Heart right ventricle (tissue), 16 donors: ENCODE measurements around the gene ILK. TPM values are rescaled to one million over a fixed set of nuclear protein-coding genes. Genes with fewer than 3 reads are reported as not detected.

Source experiments
- ATAC-seq, 8 donors: fragments of 200-7000 bp; cut with Tn5 transposase; one replicate each; pipeline ENCODE4 v1.9.1; 2020; ENCODE audit warnings: mild to moderate bottlenecking in 8 of 8, moderate library complexity in 8 of 8, moderate number of reproducible peaks in 1 of 8
- DNase-seq, 2 donors: peaks; one replicate each; pipeline ENCODE4 v3.0.0-alpha.2; 2020
- H3K27ac ChIP-seq, 10 donors: fragments of 200-600 bp; sonication (generic) in 2 of 10; one replicate each; pipeline versions ENCODE4 v1.5.0 to v1.8.0; 2020 to 2022; ENCODE audit warnings: mild to moderate bottlenecking in 3 of 10
- H3K27me3 ChIP-seq, 7 donors: fragments of 200-600 bp; one replicate each; pipeline ENCODE4 v1.8.0; 2021 to 2022; ENCODE audit warnings: mild to moderate bottlenecking in 2 of 7
- H3K36me3 ChIP-seq, 9 donors: fragments of 200-600 bp; sonication (generic) in 1 of 9; one replicate each; pipeline versions ENCODE4 v1.5.0 to v1.8.0; 2020 to 2022; ENCODE audit warnings: mild to moderate bottlenecking in 2 of 9
- H3K4me1 ChIP-seq, 9 donors: fragments of 200-600 bp; sonication (generic) in 1 of 9; one replicate each; pipeline versions ENCODE4 v1.5.0 to v1.8.0; 2020 to 2022; ENCODE audit warnings: mild to moderate bottlenecking in 4 of 9
- H3K4me3 ChIP-seq, 10 donors: fragments of 200-600 bp; sonication (generic) in 2 of 10; one replicate each; pipeline versions ENCODE4 v1.5.0 to v1.8.0; 2020 to 2022; ENCODE audit warnings: mild to moderate bottlenecking in 7 of 10, moderate library complexity in 2 of 10
- H3K9me3 ChIP-seq, 11 donors: fragments of 200-600 bp in 10 of 11; sonication (generic) in 2 of 11; one replicate each; pipeline versions ENCODE4 v1.5.0 to v1.8.0; 2013 to 2022; ENCODE audit warnings: mild to moderate bottlenecking in 2 of 11, control low read depth in 1 of 11, moderate library complexity in 1 of 11
- WGBS, 2 donors: extraction: QIAGEN DNeasy Blood & Tissue Kit; methylation state at CpG; one replicate each; pipeline ENCODE4 v1.1.7; 2013; ENCODE audit warnings: inconsistent platforms in 1 of 2; 5-methylcytosine and 5-hydroxymethylcytosine counted together
- intact Hi-C, 10 donors: fragments of 100-400 bp; cut with DNase I; formaldehyde crosslinking; loops; one replicate each; pipeline versions ENCODE4 v1.11.1 to v1.14.2; 2022
- polyA plus RNA-seq, 2 donors: library from polyadenylated mRNA; stranded (reverse); fragments of 200-250 nt; gene quantifications; one replicate each; pipeline ENCODE4 v1.2.3, GENCODE V29; 2013
- total RNA-seq, 10 donors: library from RNA; stranded (reverse); fragmentation: NEBNext Ultra II Directional in 3 of 10; extraction: Animal tissue kit (Norgen Biotek cat#: 25700) in 3 of 10; gene quantifications; one replicate each; pipeline versions ENCODE4 v1.2.1 to v1.2.4, GENCODE V29; 2021 to 2023
- TF ChIP-seq, protein P1 (sequence below), 9 donors: fragments of 200-600 bp; sonication (generic) in 2 of 9; IDR thresholded peaks; one replicate each; pipeline versions ENCODE4 v1.5.0 to v1.8.0; 2021 to 2022; ENCODE audit warnings: antibody characterized with exemption in 9 of 9, mild to moderate bottlenecking in 5 of 9, moderate library complexity in 1 of 9
- donor health status: Arrhythmogenic right ventricular cardiomyopathy.
- donor health status: ischemic (EF 13 %, LVEDD 7.1; RV severe dilation, severe dysfunction).
- donor health status: healthy with polysubstance abuse.
- donor health status: DM: no; HTN: yes; CAD: no.
- donor health status: DM: no; HTN: no; CAD: no.
- donor health status: ischemic (EF 25% LVEDD 6.9; RV normal size, moderate dysfunction).
- donor health status: ischemic (EF 25% LVEDD 5.7; RV mildly dilated, moderate dysfunction).
- donor health status: healthy.
- donor health status: DM: yes; HTN: yes; CAD: no.
- donor health status: Ischemic cardiomyopathy.
- donor health status: ischemic (EF 35%, LVEDD 5.7; RV mildly dilated, moderate dysfunction).
- donor health status: nonischemic (EF 11% LVEDD 7.7; RV severe dilation, severe dysfunction).
- donor health status: DM: yes; HTN: yes; CAD: no.
- donor health status: PGD.
- donor health status: ischemic (EF 29% LVEDD 5.4; RV normal size, mild dysfunction).
- donor health status: nonischemic (EF 23%, LVEDD 6.1; RV moderate dilation, normal function).

Gene ILK
- total and polyA plus RNA-seq, 12 donors, result 150 to 247 (median 214) TPM

DNA sequence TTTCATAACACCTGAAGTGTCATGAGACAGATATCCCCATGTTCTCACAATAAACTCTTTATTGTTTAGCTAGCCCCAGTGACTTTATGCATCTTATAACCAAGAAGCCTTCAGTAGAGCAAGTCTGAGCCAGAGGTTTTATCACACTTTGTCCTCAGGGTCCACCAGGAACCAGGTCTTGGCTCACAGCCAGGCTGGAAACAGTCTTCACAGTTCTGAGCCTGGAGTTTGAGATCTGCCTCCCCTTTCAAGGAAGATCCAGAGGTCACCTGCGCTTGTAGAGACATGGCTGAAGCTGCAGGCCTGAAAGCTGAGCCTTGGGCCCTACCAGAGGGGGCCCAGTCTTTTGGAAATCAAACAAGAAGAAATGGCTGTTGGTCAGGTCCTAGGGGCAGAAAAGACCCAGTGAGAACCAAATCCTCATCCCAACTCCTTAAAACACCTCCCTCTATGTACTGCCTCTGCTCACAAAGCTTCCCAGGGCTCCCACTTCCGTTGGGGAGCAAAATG lies 3.6 kb upstream of the ILK start:
- intact Hi-C loops, result loop anchor here in 6 of 10 donors (5.0 to 10.0 kb wide), 7 partner anchors 53 to 118 kb away; partner anchors contain the start of genes ARFIP2 (in 2 of the 6), TIMM10B (in 2 of the 6) and MRPL17 (in 1 of the 6)
- Histone ChIP-seq H3K36me3 (peaks cover 0 to 69% (median 23%) of the 10 kb centered on the region in 9 donors), H3K4me1 (peaks cover 9 to 82% (median 65%) of the 10 kb centered on the region in 9 donors), H3K4me3 (no peak overlapping the region), H3K9me3 (no peaks in the 10 kb centered on the region), H3K27me3 (no peaks in the 10 kb centered on the region), H3K27ac (no peak overlapping the region)
- WGBS, 2 donors, result 85 to 92% methylated on average over 2 of the region's 2 CpGs
- DNase-seq, result no peak
- TF ChIP-seq, protein P1, sequence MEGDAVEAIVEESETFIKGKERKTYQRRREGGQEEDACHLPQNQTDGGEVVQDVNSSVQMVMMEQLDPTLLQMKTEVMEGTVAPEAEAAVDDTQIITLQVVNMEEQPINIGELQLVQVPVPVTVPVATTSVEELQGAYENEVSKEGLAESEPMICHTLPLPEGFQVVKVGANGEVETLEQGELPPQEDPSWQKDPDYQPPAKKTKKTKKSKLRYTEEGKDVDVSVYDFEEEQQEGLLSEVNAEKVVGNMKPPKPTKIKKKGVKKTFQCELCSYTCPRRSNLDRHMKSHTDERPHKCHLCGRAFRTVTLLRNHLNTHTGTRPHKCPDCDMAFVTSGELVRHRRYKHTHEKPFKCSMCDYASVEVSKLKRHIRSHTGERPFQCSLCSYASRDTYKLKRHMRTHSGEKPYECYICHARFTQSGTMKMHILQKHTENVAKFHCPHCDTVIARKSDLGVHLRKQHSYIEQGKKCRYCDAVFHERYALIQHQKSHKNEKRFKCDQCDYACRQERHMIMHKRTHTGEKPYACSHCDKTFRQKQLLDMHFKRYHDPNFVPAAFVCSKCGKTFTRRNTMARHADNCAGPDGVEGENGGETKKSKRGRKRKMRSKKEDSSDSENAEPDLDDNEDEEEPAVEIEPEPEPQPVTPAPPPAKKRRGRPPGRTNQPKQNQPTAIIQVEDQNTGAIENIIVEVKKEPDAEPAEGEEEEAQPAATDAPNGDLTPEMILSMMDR (IDR thresholded peaks at IDR 0.05), result no peak
- no peak for ATAC-seq

DNA sequence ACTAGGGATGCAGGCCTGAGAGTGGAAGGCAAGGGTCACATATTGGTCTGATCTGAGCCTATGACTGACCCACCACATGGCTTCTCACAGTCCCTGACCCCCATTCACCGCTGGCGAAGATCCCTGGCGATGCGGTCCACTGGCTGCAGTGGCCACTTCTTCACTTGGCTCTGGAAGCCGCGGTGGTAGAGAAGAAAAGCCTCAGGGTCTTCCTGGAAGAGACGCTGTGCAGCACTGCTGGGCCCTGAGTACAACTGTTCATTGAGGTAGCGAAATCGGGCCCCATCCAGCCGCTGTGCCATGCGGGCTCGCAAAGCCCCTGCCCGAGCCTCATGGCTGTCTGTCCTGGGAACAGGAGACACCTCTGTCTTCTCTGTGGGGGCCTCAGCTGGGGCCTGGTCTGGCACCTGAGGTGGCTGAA lies 2.5 kb upstream of the ILK start:
- no peak overlapping the region for H3K4me3 ChIP-seq
- 96 to 98% methylated on average over 13 of the region's 13 CpGs for WGBS, 2 donors
- peaks cover 0 to 63% (median 23%) of the 10 kb centered on the region in 9 donors for H3K36me3 ChIP-seq
- TF ChIP-seq, protein P1 (IDR thresholded peaks at IDR 0.05), result no peak
- no peaks in the 10 kb centered on the region for H3K9me3 ChIP-seq
- ATAC-seq (no peak), DNase-seq (peak in 1 of 2 donors; percentile 1)
- no peaks in the 10 kb centered on the region for H3K27me3 ChIP-seq
- H3K27ac ChIP-seq, result peak overlapping the region in 1 of 10 donors; percentile 12
- peaks cover 9 to 82% (median 65%) of the 10 kb centered on the region in 9 donors for H3K4me1 ChIP-seq
- intact Hi-C loops, result loop anchor here in 5 of 10 donors (5.0 to 10.0 kb wide), 7 partner anchors 54 to 119 kb away; partner anchors contain the start of genes ARFIP2 (in 2 of the 5), TIMM10B (in 2 of the 5) and MRPL17 (in 1 of the 5)

DNA sequence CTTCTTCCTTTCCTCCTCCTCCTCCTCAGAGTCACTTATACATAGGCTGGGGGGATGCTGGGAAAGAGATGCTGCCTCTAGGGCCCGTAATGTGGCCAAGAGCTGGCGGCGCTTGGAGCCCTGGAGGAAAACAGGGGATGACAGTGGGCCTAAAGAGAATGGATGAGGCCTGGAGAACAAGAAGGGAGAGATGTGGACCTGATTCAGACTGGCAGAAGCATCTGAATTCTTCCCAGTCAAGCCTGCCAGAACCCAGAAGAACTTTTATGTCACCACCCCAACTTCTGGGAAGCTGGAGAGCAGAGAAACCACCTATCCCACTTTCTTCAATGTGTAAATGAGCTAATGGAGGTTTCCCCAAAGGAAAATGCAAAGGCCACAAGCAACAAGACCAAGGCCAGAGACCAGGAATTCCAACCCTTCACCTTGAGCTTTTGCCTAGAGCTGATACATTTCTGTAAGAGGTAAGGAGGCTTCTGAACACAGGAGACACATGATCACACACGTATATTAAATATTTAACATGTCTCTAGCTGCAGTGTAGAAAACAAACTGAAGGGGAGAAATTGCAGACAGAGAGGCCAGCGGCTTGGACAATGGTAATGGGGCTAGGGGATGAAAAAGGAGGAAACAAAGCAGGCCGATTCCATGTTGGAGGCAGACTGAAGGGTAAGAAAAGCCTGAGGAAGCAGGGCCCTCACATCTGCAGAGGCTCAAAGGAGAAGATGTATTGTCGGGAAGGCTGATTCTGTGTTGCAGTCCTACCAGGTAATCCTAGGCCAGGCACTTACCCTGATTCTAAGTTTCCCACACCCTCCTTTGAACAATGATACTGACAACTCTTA lies 1.3 kb upstream of the ILK start:
- Histone ChIP-seq H3K4me1 (peaks cover 9 to 80% (median 62%) of the 10 kb centered on the region in 9 donors), H3K27ac (peak overlapping the region in 9 of 10 donors; percentile 93 to 99 (median 98)), H3K4me3 (peak overlapping the region; percentile 63 to 97 (median 82)), H3K36me3 (peaks cover 0 to 51% (median 23%) of the 10 kb centered on the region in 9 donors), H3K27me3 (no peaks in the 10 kb centered on the region), H3K9me3 (no peaks in the 10 kb centered on the region)
- TF ChIP-seq, protein P1 (IDR thresholded peaks at IDR 0.05), result no peak
- WGBS, 2 donors, result 53 to 54% methylated on average over 7 of the region's 7 CpGs
- DNase-seq (peak in 1 of 2 donors; percentile 2), ATAC-seq (no peak)
- intact Hi-C loops, result loop anchor here in 6 of 10 donors (1.0 to 10.0 kb wide), 9 partner anchors 29 to 120 kb away; partner anchors contain the start of genes MRPL17 (in 3 of the 6), ARFIP2 (in 2 of the 6) and TIMM10B (in 2 of the 6)

DNA sequence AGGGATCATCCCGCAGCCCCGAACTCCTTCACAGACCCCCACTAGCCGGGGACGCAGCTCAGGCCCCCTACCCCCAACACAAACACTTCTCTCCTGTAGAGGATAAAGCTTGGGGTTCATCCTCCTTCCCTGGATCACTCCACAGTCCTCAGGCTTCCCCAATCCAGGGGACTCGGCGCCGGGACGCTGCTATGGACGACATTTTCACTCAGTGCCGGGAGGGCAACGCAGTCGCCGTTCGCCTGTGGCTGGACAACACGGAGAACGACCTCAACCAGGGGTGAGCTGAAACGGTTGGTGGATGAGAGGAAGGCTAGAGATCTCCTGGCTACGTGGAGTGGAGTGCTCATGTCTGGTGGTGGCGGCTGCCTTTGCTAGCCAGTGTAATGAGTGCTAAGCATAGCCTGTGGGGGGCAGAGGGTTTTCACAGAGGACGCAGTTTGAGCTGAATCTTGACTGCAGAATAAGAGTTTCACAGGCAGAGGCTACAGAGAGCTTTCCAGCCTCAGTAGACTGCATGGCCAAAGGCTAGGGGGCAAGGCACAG lies 580 bp downstream of the ILK start:
- ATAC-seq (peak; percentile 43 to 70 (median 56)), DNase-seq (peak in 1 of 2 donors; percentile 61)
- 0 to 1% methylated on average over 20 of the region's 20 CpGs for WGBS, 2 donors
- H3K9me3 ChIP-seq, result no peaks in the 10 kb centered on the region
- intact Hi-C loops, result loop anchor here in 5 of 10 donors (1.0 to 10.0 kb wide), 8 partner anchors 57 to 122 kb away; partner anchors contain the start of genes ARFIP2 (in 2 of the 5), MRPL17 (in 2 of the 5) and TIMM10B (in 2 of the 5)
- no peaks in the 10 kb centered on the region for H3K27me3 ChIP-seq
- peak overlapping the region; percentile 93 to 99 (median 97) for H3K27ac ChIP-seq
- peaks cover 15 to 79% (median 68%) of the 10 kb centered on the region in 9 donors for H3K4me1 ChIP-seq
- peak overlapping the region; percentile 63 to 97 (median 82) for H3K4me3 ChIP-seq
- TF ChIP-seq, protein P1 (IDR thresholded peaks at IDR 0.05), result peak in 4 of 9 donors; percentile 17 to 48 (median 48)
- peaks cover 0 to 51% (median 37%) of the 10 kb centered on the region in 9 donors for H3K36me3 ChIP-seq
